Upper lobe of left lung (tissue), 6 donors: Measurements from ENCODE around the gene CCDC148. TPM values are rescaled to one million over a fixed set of nuclear protein-coding genes. Genes with fewer than 3 reads are reported as not detected.

Source experiments
- ATAC-seq, 2 donors: fragments of 200-7000 bp; cut with Tn5 transposase; one replicate each; pipeline ENCODE4 v1.9.1; 2022; ENCODE audit warnings: mild to moderate bottlenecking in 2 of 2, moderate library complexity in 2 of 2; ENCODE audit not compliant: low FRiP score in 2 of 2
- DNase-seq, 2 donors: peaks; one replicate each; pipeline ENCODE4 v3.0.0-alpha.2; 2019 to 2020
- H3K27ac ChIP-seq, 4 donors: fragments of 200-600 bp; sonication (generic); one replicate each; pipeline ENCODE4 v1.5.1; 2016 to 2019
- H3K27me3 ChIP-seq, 4 donors: fragments of 200-600 bp; sonication (generic); one replicate each; pipeline ENCODE4 v1.5.1; 2017 to 2019
- H3K36me3 ChIP-seq, 4 donors: fragments of 200-600 bp; sonication (generic); one replicate each; pipeline ENCODE4 v1.5.1; 2016 to 2019
- H3K4me1 ChIP-seq, 4 donors: fragments of 200-600 bp; sonication (generic); one replicate each; pipeline ENCODE4 v1.5.1; 2018 to 2019
- H3K4me3 ChIP-seq, 4 donors: fragments of 200-600 bp; sonication (generic); one replicate each; pipeline ENCODE4 v1.5.1; 2017 to 2019; ENCODE audit warnings: mild to moderate bottlenecking in 2 of 4, moderate library complexity in 1 of 4
- H3K9me3 ChIP-seq, 4 donors: fragments of 200-600 bp; sonication (generic); one replicate each; pipeline ENCODE4 v1.5.1; 2018 to 2019
- CTCF ChIP-seq, 6 experiments: fragments of 450-650 bp in 4 of 6; fragments of 200-600 bp in 2 of 6; sonication (generic) in 2 of 6; IDR thresholded peaks; one replicate each; pipeline ENCODE4 v1.5.1; 2016 to 2019; ENCODE audit warnings: antibody characterized with exemption in 6 of 6
- EP300 ChIP-seq, 4 donors: sonication (generic); formaldehyde crosslinking; IDR thresholded peaks; one replicate each; pipeline ENCODE4 v1.5.1; 2017; ENCODE audit warnings: antibody characterized with exemption in 4 of 4, control low read depth in 2 of 4
- POLR2A ChIP-seq, 4 donors: fragments of 450-650 bp; IDR thresholded peaks; one replicate each; pipeline ENCODE4 v1.5.1; 2016 to 2017; ENCODE audit warnings: antibody characterized with exemption in 4 of 4, mild to moderate bottlenecking in 2 of 4
- POLR2AphosphoS5 ChIP-seq, 2 donors: sonication (generic); formaldehyde crosslinking; IDR thresholded peaks; one replicate each; pipeline ENCODE4 v1.5.1; 2017; ENCODE audit warnings: antibody characterized with exemption in 2 of 2
- WGBS, 2 donors: methylation state at CpG; one replicate each; pipeline ENCODE4 v1.1.5; 2017 to 2018; 5-methylcytosine and 5-hydroxymethylcytosine counted together
- total RNA-seq, 6 donors: library from RNA; depleted of rRNA in 4 of 6; stranded (reverse); fragments of >200 nt in 4 of 6; gene quantifications; one replicate each; pipeline versions ENCODE4 v1.1.0 to v1.2.1, GENCODE V29; 2016 to 2021
- donor health status: DM: no; HTN: no; CAD: no; lungs with moderate emphysema.
- donor health status: DM: no; HTN: yes; CAD: no; lungs with severe emphysema.

Gene CCDC148
- total RNA-seq, 6 donors from 2014 or later, result 0.69 to 4.2 (median 1.9) TPM

GRCh38 chr2:158182676-158183295, 273.8 kb downstream of the CCDC148 start:
- ATAC-seq (no peak), DNase-seq (no peak)
- 64 to 79% methylated on average over 3 of the region's 3 CpGs for WGBS, 2 donors
- Histone ChIP-seq H3K27me3 (no peaks in the 10 kb centered on the region), H3K36me3 (no peaks in the 10 kb centered on the region), H3K4me1 (no peaks in the 10 kb centered on the region), H3K27ac (no peak overlapping the region), H3K9me3 (no peaks in the 10 kb centered on the region), H3K4me3 (no peak overlapping the region)
- TF ChIP-seq POLR2AphosphoS5 (IDR thresholded peaks at IDR 0.05), result no peak
- no peak for TF ChIP-seq EP300 (IDR thresholded peaks at IDR 0.05)
- no peak for TF ChIP-seq POLR2A (IDR thresholded peaks at IDR 0.05)
- no peak for TF ChIP-seq CTCF (IDR thresholded peaks at IDR 0.05)

DNA sequence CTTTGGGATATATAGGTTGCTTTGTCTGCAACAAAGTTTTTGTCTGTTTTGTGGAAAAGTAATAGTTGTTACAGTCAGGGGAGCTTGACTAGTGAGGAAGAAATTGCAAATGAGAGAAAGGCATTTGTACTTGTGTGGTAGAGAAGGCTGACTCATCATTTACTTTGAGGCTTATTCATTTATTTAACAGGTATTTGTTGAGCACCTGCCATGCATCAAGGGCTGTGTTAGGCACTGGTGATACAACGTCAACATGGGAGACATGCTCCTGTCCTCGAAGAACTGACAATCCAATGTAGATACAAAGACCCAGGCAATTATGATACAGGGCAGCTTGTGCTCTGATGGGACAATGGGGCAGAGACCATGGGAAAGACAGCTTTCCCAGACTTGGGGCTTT, 275.4 kb downstream of the CCDC148 start:
- ATAC-seq (no peak), DNase-seq (no peak)
- no peak overlapping the region for H3K4me3 ChIP-seq
- H3K9me3 ChIP-seq, result no peaks in the 10 kb centered on the region
- WGBS, 2 donors, result 75 to 85% methylated on average over 2 of the region's 2 CpGs
- H3K4me1 ChIP-seq, result no peaks in the 10 kb centered on the region
- H3K27ac ChIP-seq, result no peak overlapping the region
- TF ChIP-seq CTCF (IDR thresholded peaks at IDR 0.05), result no peak
- no peak for TF ChIP-seq POLR2A (IDR thresholded peaks at IDR 0.05)
- no peak for TF ChIP-seq POLR2AphosphoS5 (IDR thresholded peaks at IDR 0.05)
- TF ChIP-seq EP300 (IDR thresholded peaks at IDR 0.05), result no peak
- no peaks in the 10 kb centered on the region for H3K27me3 ChIP-seq
- H3K36me3 ChIP-seq, result no peaks in the 10 kb centered on the region

- no peak for DNase-seq
- Histone ChIP-seq H3K9me3 (no peaks in the 10 kb centered on the region), H3K36me3 (no peaks in the 10 kb centered on the region), H3K4me3 (no peak overlapping the region), H3K27me3 (no peaks in the 10 kb centered on the region), H3K4me1 (no peaks in the 10 kb centered on the region), H3K27ac (no peak overlapping the region)
- TF ChIP-seq EP300 (IDR thresholded peaks at IDR 0.05), result no peak
- peak in 2 of 6 experiments; percentile 11 to 13 for TF ChIP-seq CTCF (IDR thresholded peaks at IDR 0.05)
- WGBS, 2 donors, result 25 to 31% methylated on average over 2 of the region's 2 CpGs
- no peak for ATAC-seq
These were observed 276.9 kb downstream of the CCDC148 start for GRCh38 chr2:158179660-158180059.

GRCh38 chr2:158178646-158179045, 277.9 kb downstream of the CCDC148 start:
- Histone ChIP-seq H3K4me3 (no peak overlapping the region), H3K27me3 (no peaks in the 10 kb centered on the region), H3K27ac (no peak overlapping the region), H3K36me3 (no peaks in the 10 kb centered on the region), H3K4me1 (no peaks in the 10 kb centered on the region), H3K9me3 (no peaks in the 10 kb centered on the region)
- WGBS, 2 donors, result 26 to 34% methylated on average over 3 of the region's 3 CpGs
- TF ChIP-seq EP300 (IDR thresholded peaks at IDR 0.05) (no peak), POLR2AphosphoS5 (IDR thresholded peaks at IDR 0.05) (no peak), POLR2A (IDR thresholded peaks at IDR 0.05) (no peak), CTCF (IDR thresholded peaks at IDR 0.05) (no peak)
- no peak for ATAC-seq
- DNase-seq, result no peak

DNA sequence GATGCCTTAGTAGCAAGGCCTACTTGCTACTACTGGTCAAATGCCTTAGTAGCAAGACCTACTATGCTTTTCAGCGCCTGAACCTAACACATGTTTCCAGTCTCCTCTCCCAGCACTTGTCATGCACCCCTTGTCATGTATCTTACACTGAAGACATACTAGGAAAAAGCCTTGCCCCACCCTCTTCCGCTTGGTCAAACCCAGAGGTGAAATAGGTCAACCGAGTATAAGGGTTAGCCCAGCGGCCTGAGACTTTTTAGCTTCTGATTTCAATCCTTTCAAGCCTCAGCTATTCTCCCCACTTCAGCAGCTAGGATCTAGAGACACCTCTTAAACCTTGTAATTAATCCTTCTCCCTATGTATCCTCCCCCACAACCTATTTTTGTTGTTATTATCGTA, 281.6 kb downstream of the CCDC148 start:
- no peak overlapping the region for H3K4me3 ChIP-seq
- WGBS, 2 donors, result 96 to 97% methylated on average over 5 of the region's 5 CpGs
- no peak overlapping the region for H3K27ac ChIP-seq
- DNase-seq, result no peak
- ATAC-seq, result no peak
- no peak for TF ChIP-seq CTCF (IDR thresholded peaks at IDR 0.05)
- no peak for TF ChIP-seq POLR2AphosphoS5 (IDR thresholded peaks at IDR 0.05)
- no peak for TF ChIP-seq POLR2A (IDR thresholded peaks at IDR 0.05)
- TF ChIP-seq EP300 (IDR thresholded peaks at IDR 0.05), result no peak
- H3K9me3 ChIP-seq, result no peaks in the 10 kb centered on the region
- H3K36me3 ChIP-seq, result no peaks in the 10 kb centered on the region
- no peaks in the 10 kb centered on the region for H3K4me1 ChIP-seq
- no peaks in the 10 kb centered on the region for H3K27me3 ChIP-seq
